Activated CD8-positive, alpha-beta memory T cell treated with anti-CD3 and anti-CD28 coated beads for 4 hours (primary cell): ENCODE measurements around the gene CCDC8.
"Not testable (repeated sequence)": the region's sequence is repeated elsewhere in the genome, so short reads cannot be mapped to it uniquely, and the experiment has no call there.

Source experiments
- DNase-seq, 2 donors: peaks; one replicate each; pipeline ENCODE4 v3.0.0-alpha.2; 2020; ENCODE audit warnings: low read depth in 2 of 2

CCDC8 gene

GRCh38 chr19:46428239-46429135, 15.1 kb upstream of the CCDC8 start, which contains the start of gene PNMA8C:
PNMA8C (minus strand) TSS chr19:46428936; CDS start chr19:46428359, 577 bp downstream.
- DNase-seq: peak; percentile 15 to 17

GRCh38 chr19:46427518-46428045, 14.2 kb upstream of the CCDC8 start:
- no peak for DNase-seq

GRCh38 chr19:46426506-46427162, 13.3 kb upstream of the CCDC8 start:
- no peak for DNase-seq

- DNase-seq: no peak
Observed at GRCh38 chr19:46426035-46426505, 12.7 kb upstream of the CCDC8 start.

GRCh38 chr19:46423188-46423587, 9.8 kb upstream of the CCDC8 start:
- no peak for DNase-seq

- DNase-seq: no peak
Observed at GRCh38 chr19:46422344-46422743, 9.0 kb upstream of the CCDC8 start.

- DNase-seq: no peak
Observed at GRCh38 chr19:46420056-46420455, 6.7 kb upstream of the CCDC8 start.

- DNase-seq: peak in 1 of 2 donors; percentile 22
Observed at GRCh38 chr19:46415804-46416709, 2.7 kb upstream of the CCDC8 start.

GRCh38 chr19:46414899-46415298, 1.5 kb upstream of the CCDC8 start:
- DNase-seq: not testable (repeated sequence)

GRCh38 chr19:46412650-46413261, 608 bp downstream of the CCDC8 start:
- no peak for DNase-seq

- DNase-seq: no peak
Observed at GRCh38 chr19:46411925-46412649, 1.3 kb downstream of the CCDC8 start.

GRCh38 chr19:46411088-46411924, 2.1 kb downstream of the CCDC8 start:
- DNase-seq: no peak

GRCh38 chr19:46410205-46411087, 2.9 kb downstream of the CCDC8 start:
- DNase-seq: no peak

GRCh38 chr19:46409191-46409590, 4.2 kb downstream of the CCDC8 start:
- no peak for DNase-seq

GRCh38 chr19:46408664-46409039, 4.7 kb downstream of the CCDC8 start:
- no peak for DNase-seq

GRCh38 chr19:46407856-46408663, 5.3 kb downstream of the CCDC8 start:
- DNase-seq: no peak

- no peak for DNase-seq
Observed at GRCh38 chr19:46406976-46407375, 6.4 kb downstream of the CCDC8 start.
